Caco-2 (cell line): ENCODE results near the gene HHEX. TPM values are rescaled to one million over a fixed set of nuclear protein-coding genes. Genes with fewer than 3 reads are reported as not detected.

Experiments used
- BruUV-seq: library from RNA; stranded (reverse); fragments of 400-500 nt; replicated peaks from 2 replicates; lab custom pipeline; 2021; lab: Mats Ljungman, UMichigan
- CTCF ChIA-PET: fragments of 300-600 bp; sonication (Branson Sonifier 250); formaldehyde crosslinking; loops from one replicate; lab custom pipeline; 2022; ENCODE audit warnings: antibody characterized with exemption; lab: Charles Lee
- POLR2A ChIA-PET: fragments of 300-600 bp; sonication (Branson Sonifier 250); formaldehyde crosslinking; loops from one replicate; lab custom pipeline; 2022; ENCODE audit warnings: antibody characterized with exemption; lab: Charles Lee
- DNase-seq, 2 experiments: peaks; one replicate each; pipeline versions ENCODE4 v3.0.0 to v3.0.0-alpha.2; 2020 to 2022
- H3K27me3 ChIP-seq: replicated peaks from 2 replicates; pipeline ENCODE4 v1.6.0; 2011; ENCODE audit warnings: low read length; ENCODE audit not compliant: control insufficient read depth, insufficient read depth
- H3K36me3 ChIP-seq: 2 replicates; pipeline ENCODE4 v1.5.1; 2011; ENCODE audit warnings: low read length; ENCODE audit not compliant: control insufficient read depth, insufficient read depth
- H3K4me1 ChIP-seq: fragments of 250-450 bp; sonication (Bioruptor Pico); 2 replicates; pipeline ENCODE4 v1.5.1; 2020; ENCODE audit warnings: mild to moderate bottlenecking
- H3K4me3 ChIP-seq: 2 replicates; pipeline ENCODE4 v1.5.1; 2011; ENCODE audit warnings: low read depth, mild to moderate bottlenecking, control low read depth, low read length
- H3K9me3 ChIP-seq: fragments of 250-450 bp; sonication (Bioruptor Pico); 2 replicates; pipeline ENCODE4 v1.5.1; 2020; ENCODE audit warnings: mild to moderate bottlenecking, moderate library complexity
- H3K27ac Mint-ChIP-seq: one replicate; pipeline ENCODE4 v1.8.0; 2022; ENCODE audit warnings: mixed read lengths; ENCODE audit not compliant: unreplicated experiment
- H3K27me3 Mint-ChIP-seq: one replicate; pipeline ENCODE4 v1.8.0; 2022; ENCODE audit warnings: mixed read lengths; ENCODE audit not compliant: insufficient read depth, unreplicated experiment
- H3K36me3 Mint-ChIP-seq: one replicate; pipeline ENCODE4 v1.8.0; 2022; ENCODE audit warnings: mild to moderate bottlenecking, mixed read lengths; ENCODE audit not compliant: insufficient read depth, unreplicated experiment
- H3K4me1 Mint-ChIP-seq: one replicate; pipeline ENCODE4 v1.8.0; 2022; ENCODE audit warnings: low read depth, mixed read lengths; ENCODE audit not compliant: unreplicated experiment
- H3K4me3 Mint-ChIP-seq: one replicate; pipeline ENCODE4 v1.8.0; 2022; ENCODE audit warnings: mild to moderate bottlenecking, moderate library complexity, mixed read lengths; ENCODE audit not compliant: unreplicated experiment
- H3K9me3 Mint-ChIP-seq: one replicate; pipeline ENCODE4 v1.8.0; 2022; ENCODE audit warnings: mixed read lengths; ENCODE audit not compliant: unreplicated experiment
- CTCF ChIP-seq, 2 experiments: fragments of 200-600 bp in 1 of 2; IDR thresholded peaks; 1 replicate in 1 of 2; 2 replicates in 1 of 2; pipeline versions ENCODE4 v1.5.1 to v1.8.0; 2011 to 2022; ENCODE audit warnings: antibody characterized with exemption in 1 of 2, control low read depth in 1 of 2, inconsistent platforms in 1 of 2, low read depth in 1 of 2, low read length in 1 of 2, mild to moderate bottlenecking in 1 of 2, moderate library complexity in 1 of 2; ENCODE audit not compliant: insufficient read depth in 1 of 2, severe bottlenecking in 1 of 2, unreplicated experiment in 1 of 2
- intact Hi-C: fragments of 100-400 bp; cut with micrococcal nuclease; formaldehyde crosslinking; loops from one replicate; pipeline ENCODE4 v1.10.0; 2022; ENCODE audit not compliant: unreplicated experiment
- total RNA-seq: library from RNA; stranded (reverse); gene quantifications from 2 replicates; pipeline ENCODE4 v1.2.3, GENCODE V29; 2022

HHEX gene
- total RNA-seq, 1 experiment from 2014 or later, result 6.7 TPM

- BruUV-seq, result no TSS peak
Measured at GRCh38 chr10:92688927-92689662, 660 bp upstream of the HHEX start.

DNA sequence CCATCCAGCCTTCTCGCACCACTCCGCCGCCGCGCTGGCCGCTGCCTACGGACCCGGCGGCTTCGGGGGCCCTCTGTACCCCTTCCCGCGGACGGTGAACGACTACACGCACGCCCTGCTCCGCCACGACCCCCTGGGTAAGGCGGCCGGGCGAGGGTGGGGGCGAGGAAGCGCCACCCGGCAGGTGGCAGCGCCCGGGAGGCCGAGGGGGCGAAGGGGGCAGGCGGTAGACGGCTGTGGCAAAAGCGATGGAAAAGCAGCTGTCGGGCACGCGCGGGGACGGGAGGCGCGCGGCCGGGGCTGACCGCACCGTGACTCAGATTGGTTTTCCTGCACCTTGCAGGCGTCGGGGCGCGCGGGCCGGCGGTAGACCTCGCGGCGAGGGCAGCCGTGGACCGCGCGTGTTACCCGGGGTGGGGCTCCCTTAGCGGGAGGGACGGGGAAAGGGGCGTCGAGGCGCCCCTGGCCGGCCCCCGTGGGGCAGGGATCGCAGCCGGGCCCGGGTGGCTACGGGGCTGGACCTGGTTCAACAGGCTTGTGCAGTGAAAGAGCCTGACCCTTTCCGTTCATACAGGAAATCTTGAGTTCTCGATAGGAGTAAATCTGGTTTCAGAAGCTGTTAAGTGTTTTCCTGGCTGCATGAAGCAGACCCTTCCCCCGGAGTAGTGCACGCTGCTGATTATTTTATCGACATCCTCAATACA, 608 bp downstream of the HHEX start:
- no peak for TF ChIP-seq CTCF (IDR thresholded peaks at IDR 0.05; ENCODE audit: insufficient read depth in 1 of 2, low read depth in 1 of 2, low read length in 1 of 2, severe bottlenecking in 1 of 2, unreplicated experiment in 1 of 2)
- H3K36me3 Mint-ChIP-seq, result no peaks in the 10 kb centered on the region
- H3K4me1 ChIP-seq, result peaks cover 21% of the 10 kb centered on the region
- H3K4me1 Mint-ChIP-seq, result peaks cover 7% of the 10 kb centered on the region
- POLR2A ChIA-PET, result no interaction called here
- BruUV-seq, result no TSS peak
- intact Hi-C loops, result loop anchor here (10.0 kb wide), 1 partner anchor 124 kb away; no protein-coding TSS in a partner anchor
- no peaks in the 10 kb centered on the region for H3K27me3 ChIP-seq
- peak overlapping the region; percentile 66 for H3K4me3 Mint-ChIP-seq
- CTCF ChIA-PET, result no interaction called here
- H3K9me3 Mint-ChIP-seq, result no peaks in the 10 kb centered on the region
- no peak overlapping the region for H3K27ac Mint-ChIP-seq
- no peaks in the 10 kb centered on the region for H3K27me3 Mint-ChIP-seq
- peak in 1 of 2 experiments; percentile 57 for DNase-seq
- H3K9me3 ChIP-seq, result no peaks in the 10 kb centered on the region
- no peaks in the 10 kb centered on the region; the same call in 1 of the 2 replicates for H3K36me3 ChIP-seq
- H3K4me3 ChIP-seq, result peak overlapping the region; percentile 87

More at GRCh38 chr10:92688927-92689662, 660 bp upstream of the HHEX start:
- Mint-ChIP-seq H3K36me3 (no peaks in the 10 kb centered on the region), H3K9me3 (no peaks in the 10 kb centered on the region), H3K27me3 (no peaks in the 10 kb centered on the region), H3K27ac (no peak overlapping the region), H3K4me1 (peaks cover 1% of the 10 kb centered on the region), H3K4me3 (peak overlapping the region; percentile 77)
- ChIA-PET CTCF (interaction anchor here (0.6 kb wide), 1 partner anchor 170 kb away, joined by 3 read pairs; no protein-coding TSS in a partner anchor), POLR2A (interaction anchor here (0.5 kb wide), 1 partner anchor 160 kb away, joined by 5 read pairs; no protein-coding TSS in a partner anchor)
- Histone ChIP-seq H3K27me3 (no peaks in the 10 kb centered on the region), H3K9me3 (no peaks in the 10 kb centered on the region), H3K36me3 (no peaks in the 10 kb centered on the region; the same call in 1 of the 2 replicates), H3K4me3 (peak overlapping the region; percentile 87), H3K4me1 (peaks cover 12% of the 10 kb centered on the region)
- intact Hi-C loops, result loop anchor here (1.0 kb wide), 1 partner anchor 191 kb away; no protein-coding TSS in a partner anchor
- DNase-seq, result peak; percentile 45 to 53
- TF ChIP-seq CTCF (IDR thresholded peaks at IDR 0.05; ENCODE audit: insufficient read depth in 1 of 2, low read depth in 1 of 2, low read length in 1 of 2, severe bottlenecking in 1 of 2, unreplicated experiment in 1 of 2), result no peak

GRCh38 chr10:92690915-92691590, 1.3 kb downstream of the HHEX start:
- peak overlapping the region; percentile 66 for H3K4me3 Mint-ChIP-seq
- no peak for TF ChIP-seq CTCF (IDR thresholded peaks at IDR 0.05; ENCODE audit: insufficient read depth in 1 of 2, low read depth in 1 of 2, low read length in 1 of 2, severe bottlenecking in 1 of 2, unreplicated experiment in 1 of 2)
- H3K4me1 Mint-ChIP-seq, result peaks cover 8% of the 10 kb centered on the region
- no peaks in the 10 kb centered on the region for H3K9me3 Mint-ChIP-seq
- peaks cover 21% of the 10 kb centered on the region for H3K4me1 ChIP-seq
- peak overlapping the region; percentile 87 for H3K4me3 ChIP-seq
- TSS peak; percentile 25 for BruUV-seq
- no peaks in the 10 kb centered on the region for H3K27me3 Mint-ChIP-seq
- H3K36me3 Mint-ChIP-seq, result no peaks in the 10 kb centered on the region
- POLR2A ChIA-PET, result no interaction called here
- peak overlapping the region; percentile 11 for H3K27ac Mint-ChIP-seq
- no peaks in the 10 kb centered on the region; the same call in 1 of the 2 replicates for H3K36me3 ChIP-seq
- DNase-seq, result no peak
- CTCF ChIA-PET, result interaction anchor here (0.8 kb wide), 1 partner anchor 119 kb away, joined by 3 read pairs; no protein-coding TSS in a partner anchor
- intact Hi-C loops, result loop anchor here (10.0 kb wide), 1 partner anchor 124 kb away; no protein-coding TSS in a partner anchor
- no peaks in the 10 kb centered on the region for H3K27me3 ChIP-seq
- no peaks in the 10 kb centered on the region for H3K9me3 ChIP-seq
